GM12878 (cell line): Measurements from ENCODE around the gene BSN.
"Not testable (repeated sequence)": the region's sequence is repeated elsewhere in the genome, so short reads cannot be mapped to it uniquely, and the experiment has no call there.

Experiments
- CTCF ChIP-seq, 3 experiments: IDR thresholded peaks in 2 of 3; conservative IDR thresholded peaks in 1 of 3; 2 replicates each; pipeline ENCODE4 v1.5.1; 2011; ENCODE audit warnings: low read depth in 3 of 3, low read length in 3 of 3, mild to moderate bottlenecking in 3 of 3, control low read depth in 2 of 3, moderate library complexity in 2 of 3, inconsistent platforms in 1 of 3, mixed read lengths in 1 of 3; ENCODE audit not compliant: control insufficient read depth in 2 of 3, insufficient read depth in 1 of 3; ENCODE audit errors: extremely low read depth in 1 of 3
- TAF1 ChIP-seq: IDR thresholded peaks from 2 replicates; pipeline ENCODE4 v1.6.1; 2011; ENCODE audit warnings: mild to moderate bottlenecking, low read depth, low read length, borderline replicate concordance

GRCh38 chr3:49689908-49690624, 135.8 kb downstream of the BSN start:
- TF ChIP-seq CTCF (IDR thresholded peaks at IDR 0.05 in 2 of 3, conservative IDR thresholded peaks at IDR 0.05 in 1 of 3; ENCODE audit: control insufficient read depth in 2 of 3, extremely low read depth in 1 of 3, insufficient read depth in 1 of 3, low read depth in 3 of 3, low read length in 3 of 3); TAF1: not testable (repeated sequence)
